ENCODE measurements around the gene OTUB2.

DNA sequence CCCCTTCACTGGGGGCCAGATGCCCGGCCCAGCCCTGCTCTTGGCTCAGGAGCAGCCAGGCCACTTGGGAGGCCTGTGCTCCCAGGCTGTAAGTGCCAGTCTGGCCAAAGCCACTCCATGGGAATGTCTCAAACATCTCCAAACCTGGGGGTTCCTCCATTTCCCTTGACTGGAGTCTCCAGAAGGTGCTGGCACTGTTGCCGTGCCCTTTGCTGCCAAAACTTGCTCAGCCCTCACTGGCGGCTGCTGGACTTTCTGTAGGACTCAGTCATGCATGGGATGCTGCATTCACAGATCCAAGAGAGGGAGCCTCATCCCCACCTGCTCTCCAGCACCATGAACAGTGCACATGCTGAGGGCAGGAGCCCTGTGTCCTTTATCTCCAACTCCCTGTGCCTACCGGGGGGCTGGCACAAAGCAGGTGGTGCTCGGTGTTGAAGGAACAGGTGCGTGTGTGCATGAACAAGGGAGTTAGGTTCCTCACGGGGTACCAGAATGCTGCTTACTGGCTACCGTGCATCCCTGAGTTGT, 9.6 kb upstream of the OTUB2 start:
- TF ChIP-seq EZH2phosphoT487 (IDR thresholded peaks at IDR 0.05; ENCODE audit: insufficient read depth, low read depth), result no peak
- TF ChIP-seq EZH2 (IDR thresholded peaks at IDR 0.05; ENCODE audit: insufficient read depth, poor library complexity, severe bottlenecking), result no peak
